ENCODE results near the gene ACSM4. TPM values are rescaled to one million over a fixed set of nuclear protein-coding genes. Genes with fewer than 3 reads are reported as not detected.
A peak's percentile ranks its signal among the peaks of the same experiment; 100 is the strongest.

Gene ACSM4
- total RNA-seq, 1 donor from 2014 or later, result not detected

- TF ChIP-seq CTCF (conservative IDR thresholded peaks at IDR 0.05; ENCODE audit: low read depth, low read length), result peak; percentile 58
- DNase-seq (ENCODE audit: low read depth), result no peak
Observed at GRCh38 chr12:7374423-7375144, 70.7 kb downstream of the ACSM4 start.

GRCh38 chr12:7375145-7375543 is 71.3 kb downstream of the ACSM4 start:
- no peak overlapping the region for H3K4me3 ChIP-seq (ENCODE audit: low read depth, low read length)
- no peak for TF ChIP-seq CTCF (conservative IDR thresholded peaks at IDR 0.05; ENCODE audit: low read depth, low read length)
- DNase-seq (ENCODE audit: low read depth), result no peak

More at GRCh38 chr12:7374423-7375144, 70.7 kb downstream of the ACSM4 start:
- no peak overlapping the region for H3K4me3 ChIP-seq (ENCODE audit: low read depth, low read length)

- TF ChIP-seq CTCF (conservative IDR thresholded peaks at IDR 0.05; ENCODE audit: low read depth, low read length), result no peak
- no peak overlapping the region for H3K4me3 ChIP-seq (ENCODE audit: low read depth, low read length)
- no peak for DNase-seq (ENCODE audit: low read depth)
Observed at GRCh38 chr12:7376196-7376595, 72.3 kb downstream of the ACSM4 start.

Other genes with a start within 250 kb of the ACSM4 start
- 1.3 TPM in 1 of 2 replicates, not detected in the other for gene C1S, start 243.4 kb upstream of the ACSM4 start, total RNA-seq
- 2.1 and 2.5 TPM in 2 replicates for gene C1R, start 211.6 kb upstream of the ACSM4 start, total RNA-seq
- 11.2 and 11.3 TPM in 2 replicates for gene C1RL, start 194.9 kb upstream of the ACSM4 start, total RNA-seq
- gene RBP5, start 175.2 kb upstream of the ACSM4 start, total RNA-seq, result not detected in 2 replicates
- gene CLSTN3, start 173.7 kb upstream of the ACSM4 start, total RNA-seq, result 25.2 and 57.5 TPM in 2 replicates
- gene PEX5, start 114.4 kb upstream of the ACSM4 start, total RNA-seq, result 14.4 and 20.0 TPM in 2 replicates
- gene CD163L1, start 140.1 kb downstream of the ACSM4 start, total RNA-seq, result 0.12 and 1.7 TPM in 2 replicates
- not detected in 2 replicates for gene CD163, start 199.7 kb downstream of the ACSM4 start, total RNA-seq